HG03060 (cell line): Measurements from ENCODE around the gene TRIM13.

ENCODE experiments used
- ATAC-seq: cut with Tn5 transposase; IDR thresholded peaks from one replicate; pipeline ENCODE4 v1.9.1; 2021; ENCODE audit warnings: low read depth, moderate number of reproducible peaks; ENCODE audit not compliant: unreplicated experiment

Gene TRIM13

GRCh38 chr13:49996161-49996915 lies 504 bp upstream of the TRIM13 start:
- ATAC-seq, result no peak

- ATAC-seq, result no peak
Measured at GRCh38 chr13:49997955-49998354, 1.1 kb downstream of the TRIM13 start.

GRCh38 chr13:49998714-49999624 lies 2.1 kb downstream of the TRIM13 start:
- no peak for ATAC-seq

GRCh38 chr13:50001287-50001686 lies 4.4 kb downstream of the TRIM13 start:
- no peak for ATAC-seq

- no peak for ATAC-seq
Measured at GRCh38 chr13:50006426-50007135, 9.7 kb downstream of the TRIM13 start.

GRCh38 chr13:50011461-50011860 lies 14.6 kb downstream of the TRIM13 start:
- ATAC-seq, result no peak

GRCh38 chr13:50012396-50013169 lies 15.7 kb downstream of the TRIM13 start:
- no peak for ATAC-seq

GRCh38 chr13:50014386-50014785 lies 17.5 kb downstream of the TRIM13 start:
- no peak for ATAC-seq

GRCh38 chr13:50015258-50015657 lies 18.4 kb downstream of the TRIM13 start, which contains the start of gene KCNRG:
Gene KCNRG, plus strand, starts transcription at chr13:50015444. Its CDS starts 50 bp downstream, at chr13:50015494.
- ATAC-seq, result no peak

GRCh38 chr13:50015750-50016149 lies 18.9 kb downstream of the TRIM13 start:
- no peak for ATAC-seq

- ATAC-seq, result no peak
Measured at GRCh38 chr13:50016444-50016843, 19.6 kb downstream of the TRIM13 start.

GRCh38 chr13:50017819-50018218 lies 21.0 kb downstream of the TRIM13 start:
- ATAC-seq, result no peak

GRCh38 chr13:50025436-50025835 lies 28.6 kb downstream of the TRIM13 start:
- no peak for ATAC-seq

- ATAC-seq, result peak; percentile 98
Measured at GRCh38 chr13:50026788-50027473, 30.1 kb downstream of the TRIM13 start.

- no peak for ATAC-seq
Measured at GRCh38 chr13:50030315-50030714, 33.5 kb downstream of the TRIM13 start.

- ATAC-seq, result no peak
Measured at GRCh38 chr13:50033725-50034124, 36.9 kb downstream of the TRIM13 start.

- no peak for ATAC-seq
Measured at GRCh38 chr13:50037788-50038187, 40.9 kb downstream of the TRIM13 start.

GRCh38 chr13:50038266-50038665 lies 41.4 kb downstream of the TRIM13 start:
- no peak for ATAC-seq

GRCh38 chr13:50052478-50052877 lies 55.6 kb downstream of the TRIM13 start:
- ATAC-seq, result no peak

- ATAC-seq, result no peak
Measured at GRCh38 chr13:50053844-50054243, 57.0 kb downstream of the TRIM13 start.
